HG02610 (cell line): ENCODE results near the gene IFT80.

Source experiments
- ATAC-seq: cut with Tn5 transposase; IDR thresholded peaks from one replicate; pipeline ENCODE4 v1.9.1; 2021; ENCODE audit warnings: mild to moderate bottlenecking, moderate library complexity; ENCODE audit not compliant: unreplicated experiment

Gene IFT80

GRCh38 chr3:160399125-160400029 is at the start of gene IFT80, which contains the start of gene SMC4:
Gene IFT80 (minus strand): TSS chr3:160399225. CDS start chr3:160384600, 14,625 bp downstream.
Gene SMC4 (plus strand): TSS chr3:160399650. CDS start chr3:160400827, 1,177 bp downstream.
- peak; percentile 95 for ATAC-seq

GRCh38 chr3:160447544-160447943 is 48.5 kb upstream of the IFT80 start:
- no peak for ATAC-seq

- no peak for ATAC-seq
Observed at GRCh38 chr3:160446522-160447056, 47.6 kb upstream of the IFT80 start.

- ATAC-seq, result no peak
Observed at GRCh38 chr3:160445854-160446253, 46.8 kb upstream of the IFT80 start.

- no peak for ATAC-seq
Observed at GRCh38 chr3:160444411-160444810, 45.4 kb upstream of the IFT80 start.

GRCh38 chr3:160440687-160441086 is 41.7 kb upstream of the IFT80 start:
- ATAC-seq, result no peak

GRCh38 chr3:160437083-160437455 is 38.0 kb upstream of the IFT80 start:
- no peak for ATAC-seq

- no peak for ATAC-seq
Observed at GRCh38 chr3:160435747-160436146, 36.7 kb upstream of the IFT80 start.

- no peak for ATAC-seq
Observed at GRCh38 chr3:160435095-160435494, 36.1 kb upstream of the IFT80 start.

- no peak for ATAC-seq
Observed at GRCh38 chr3:160434071-160434470, 35.0 kb upstream of the IFT80 start.

GRCh38 chr3:160427832-160428424 is 28.9 kb upstream of the IFT80 start:
- no peak for ATAC-seq

- no peak for ATAC-seq
Observed at GRCh38 chr3:160417311-160417710, 18.3 kb upstream of the IFT80 start.

GRCh38 chr3:160413613-160414248 is 14.7 kb upstream of the IFT80 start:
- peak; percentile 82 for ATAC-seq

GRCh38 chr3:160412477-160412876 is 13.5 kb upstream of the IFT80 start:
- no peak for ATAC-seq

- ATAC-seq, result no peak
Observed at GRCh38 chr3:160409812-160410610, 11.0 kb upstream of the IFT80 start.

- no peak for ATAC-seq
Observed at GRCh38 chr3:160403796-160404470, 4.9 kb upstream of the IFT80 start.

- no peak for ATAC-seq
Observed at GRCh38 chr3:160403028-160403545, 4.1 kb upstream of the IFT80 start.

- no peak for ATAC-seq
Observed at GRCh38 chr3:160402221-160403027, 3.4 kb upstream of the IFT80 start.
